MCF 10A (cell line): ENCODE measurements around the gene DUSP9. TPM values are rescaled to one million over a fixed set of nuclear protein-coding genes. Genes with fewer than 3 reads are reported as not detected.

Source experiments
- BruUV-seq: library from RNA; stranded (reverse); fragments of 400-500 nt; replicated peaks from 2 replicates; lab custom pipeline; 2021; lab: Mats Ljungman, UMichigan
- CTCF ChIA-PET: fragments of 300-600 bp; sonication (Branson Sonifier 250); formaldehyde crosslinking; extraction: SDS; loops from one replicate; lab custom pipeline; 2021; ENCODE audit warnings: antibody characterized with exemption, inconsistent platforms; lab: Yijun Ruan, JAX
- POLR2A ChIA-PET: fragments of 300-600, 350-650 bp; sonication (Branson Sonifier 250); formaldehyde crosslinking; extraction: SDS; loops from one replicate; lab custom pipeline; 2020; ENCODE audit warnings: antibody characterized with exemption, inconsistent platforms; lab: Yijun Ruan, JAX
- DNase-seq: peaks from one replicate; pipeline ENCODE4 v3.0.0-alpha.2; 2018; ENCODE audit not compliant: unreplicated experiment
- H3K27ac Mint-ChIP-seq: one replicate; pipeline ENCODE4 v1.8.0; 2022; ENCODE audit warnings: mild to moderate bottlenecking, low read depth, mixed read lengths; ENCODE audit not compliant: unreplicated experiment
- H3K27me3 Mint-ChIP-seq: one replicate; pipeline ENCODE4 v1.8.0; 2022; ENCODE audit warnings: mixed read lengths; ENCODE audit not compliant: insufficient read depth, unreplicated experiment
- H3K36me3 Mint-ChIP-seq: one replicate; pipeline ENCODE4 v1.8.0; 2022; ENCODE audit warnings: mild to moderate bottlenecking, moderate library complexity, mixed read lengths; ENCODE audit not compliant: insufficient read depth, unreplicated experiment
- H3K4me1 Mint-ChIP-seq: one replicate; pipeline ENCODE4 v1.8.0; 2022; ENCODE audit warnings: mixed read lengths; ENCODE audit not compliant: insufficient read depth, unreplicated experiment
- H3K4me3 Mint-ChIP-seq: one replicate; pipeline ENCODE4 v1.8.0; 2022; ENCODE audit warnings: mild to moderate bottlenecking, moderate library complexity, mixed read lengths; ENCODE audit not compliant: unreplicated experiment
- H3K9me3 Mint-ChIP-seq: one replicate; pipeline ENCODE4 v1.8.0; 2022; ENCODE audit warnings: mixed read lengths; ENCODE audit not compliant: unreplicated experiment
- intact Hi-C: fragments of 100-400 bp; cut with micrococcal nuclease; formaldehyde crosslinking; loops from 2 replicates; pipeline ENCODE4 v1.14.1; 2022
- total RNA-seq: library from RNA; stranded (reverse); gene quantifications from 2 replicates; pipeline ENCODE4 v1.2.3, GENCODE V29; 2022
- TF ChIP-seq, protein P1 (sequence below): fragments of 200-600 bp; IDR thresholded peaks from one replicate; pipeline ENCODE4 v1.8.0; 2022; ENCODE audit warnings: antibody characterized with exemption, mild to moderate bottlenecking; ENCODE audit not compliant: unreplicated experiment

The DUSP9 gene
- total RNA-seq, 1 experiment from 2014 or later, result not detected

DNA sequence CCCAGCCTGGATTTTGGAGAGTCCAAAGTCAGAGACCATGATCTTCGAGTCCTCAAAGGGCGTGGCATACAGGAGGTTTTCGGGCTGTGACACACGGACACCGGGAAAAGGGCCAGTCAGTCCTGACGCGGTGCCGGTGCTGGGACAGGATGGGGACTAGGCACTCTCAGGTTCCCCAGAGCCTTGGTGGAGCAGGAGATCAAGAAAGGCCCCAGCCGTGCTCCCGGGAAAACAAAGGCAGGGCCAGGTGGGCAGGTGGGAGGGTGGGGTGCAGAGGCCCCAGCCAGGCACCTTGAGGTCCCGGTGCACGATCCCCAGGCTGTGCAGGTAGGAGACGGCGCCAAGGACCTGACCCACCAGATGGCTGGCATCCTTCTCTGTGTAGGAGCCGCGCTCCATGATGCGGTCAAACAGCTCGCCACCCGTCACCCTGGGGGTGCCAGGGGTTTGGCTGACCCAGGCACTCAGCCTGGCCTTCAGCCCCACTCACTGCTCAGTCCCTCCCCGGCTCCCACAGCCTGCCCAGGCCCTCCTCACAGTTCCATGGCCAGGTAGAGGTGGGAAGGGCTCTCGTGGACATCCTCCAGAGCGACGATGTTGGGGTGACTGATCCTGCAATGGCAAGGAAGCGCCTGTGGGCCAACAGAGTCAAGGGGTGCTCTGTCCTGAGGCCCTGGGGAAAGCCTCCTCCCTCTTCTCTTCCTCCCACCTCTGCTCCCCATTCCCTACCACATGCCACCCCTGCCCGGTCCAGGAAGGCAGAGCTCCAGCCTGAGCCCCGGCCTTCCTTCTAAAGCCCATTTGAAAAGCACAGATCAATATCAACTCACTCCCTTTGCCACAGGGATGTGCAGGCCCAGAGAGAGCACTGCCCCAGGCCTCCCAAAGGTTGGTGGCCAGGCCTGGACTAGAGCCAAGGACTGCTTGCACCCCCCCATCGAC lies 24.9 kb downstream of the DUSP9 start:
- H3K4me1 Mint-ChIP-seq, result no peaks in the 10 kb centered on the region
- ChIA-PET CTCF (interaction anchor here (0.8 to 1.1 kb wide), 3 partner anchors 35 to 132 kb away, joined by 4 to 5 read pairs (median 5); no protein-coding TSS in a partner anchor), POLR2A (no interaction called here)
- no peak overlapping the region for H3K27ac Mint-ChIP-seq
- intact Hi-C loops, result no loop called here
- no peak overlapping the region for H3K4me3 Mint-ChIP-seq
- no TSS peak for BruUV-seq
- no peaks in the 10 kb centered on the region for H3K36me3 Mint-ChIP-seq
- H3K27me3 Mint-ChIP-seq, result no peaks in the 10 kb centered on the region
- TF ChIP-seq, protein P1, sequence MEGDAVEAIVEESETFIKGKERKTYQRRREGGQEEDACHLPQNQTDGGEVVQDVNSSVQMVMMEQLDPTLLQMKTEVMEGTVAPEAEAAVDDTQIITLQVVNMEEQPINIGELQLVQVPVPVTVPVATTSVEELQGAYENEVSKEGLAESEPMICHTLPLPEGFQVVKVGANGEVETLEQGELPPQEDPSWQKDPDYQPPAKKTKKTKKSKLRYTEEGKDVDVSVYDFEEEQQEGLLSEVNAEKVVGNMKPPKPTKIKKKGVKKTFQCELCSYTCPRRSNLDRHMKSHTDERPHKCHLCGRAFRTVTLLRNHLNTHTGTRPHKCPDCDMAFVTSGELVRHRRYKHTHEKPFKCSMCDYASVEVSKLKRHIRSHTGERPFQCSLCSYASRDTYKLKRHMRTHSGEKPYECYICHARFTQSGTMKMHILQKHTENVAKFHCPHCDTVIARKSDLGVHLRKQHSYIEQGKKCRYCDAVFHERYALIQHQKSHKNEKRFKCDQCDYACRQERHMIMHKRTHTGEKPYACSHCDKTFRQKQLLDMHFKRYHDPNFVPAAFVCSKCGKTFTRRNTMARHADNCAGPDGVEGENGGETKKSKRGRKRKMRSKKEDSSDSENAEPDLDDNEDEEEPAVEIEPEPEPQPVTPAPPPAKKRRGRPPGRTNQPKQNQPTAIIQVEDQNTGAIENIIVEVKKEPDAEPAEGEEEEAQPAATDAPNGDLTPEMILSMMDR, result no peak
- no peak for DNase-seq
- H3K9me3 Mint-ChIP-seq, result no peaks in the 10 kb centered on the region

DNA sequence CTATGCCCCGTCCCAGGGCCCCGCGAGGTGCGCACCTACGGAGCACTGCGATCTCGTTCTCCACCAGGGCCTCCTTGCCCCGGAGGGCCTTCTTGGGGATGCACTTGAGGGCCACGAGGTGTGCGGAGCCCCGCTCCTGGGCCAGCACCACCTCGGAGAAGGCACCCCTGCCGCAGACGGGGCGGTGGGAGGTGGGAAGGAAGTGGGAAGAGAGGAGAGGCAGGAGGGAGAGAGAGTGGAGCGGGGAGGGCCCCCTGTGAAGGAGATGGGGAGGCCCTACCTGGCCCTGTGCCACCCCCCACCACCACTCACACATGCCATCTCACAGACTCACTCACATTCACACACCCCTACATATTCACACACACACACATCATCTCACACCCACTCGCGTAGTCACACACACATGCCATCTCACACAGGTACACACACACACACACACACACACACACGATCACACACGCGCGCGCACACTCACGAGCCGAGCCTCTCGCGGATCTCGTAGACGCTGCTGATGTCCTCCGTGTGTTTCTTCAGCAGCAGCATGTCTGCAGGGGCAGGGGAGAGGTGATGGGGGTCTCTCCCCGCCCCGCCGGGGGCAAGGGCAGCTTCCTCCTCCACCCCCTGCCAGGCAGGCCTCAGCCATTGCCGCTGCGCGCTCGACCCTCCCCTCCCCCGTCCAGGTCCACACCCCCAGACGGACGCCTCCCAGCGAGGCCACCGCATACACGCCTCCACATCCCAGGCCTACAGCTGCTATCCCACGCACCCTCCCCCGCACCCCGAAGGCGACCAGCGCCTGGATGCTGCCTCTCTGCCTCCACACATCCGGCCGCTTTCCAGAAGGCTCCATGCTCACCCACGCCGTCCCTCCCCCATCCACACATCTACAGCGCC lies 25.8 kb downstream of the DUSP9 start:
- Mint-ChIP-seq H3K4me3 (no peak overlapping the region), H3K4me1 (no peaks in the 10 kb centered on the region), H3K27ac (no peak overlapping the region), H3K9me3 (no peaks in the 10 kb centered on the region), H3K27me3 (no peaks in the 10 kb centered on the region), H3K36me3 (no peaks in the 10 kb centered on the region)
- ChIA-PET POLR2A (no interaction called here), CTCF (no interaction called here)
- BruUV-seq, result no TSS peak
- TF ChIP-seq, protein P1, result no peak
- intact Hi-C loops, result no loop called here
- DNase-seq, result no peak

DNA sequence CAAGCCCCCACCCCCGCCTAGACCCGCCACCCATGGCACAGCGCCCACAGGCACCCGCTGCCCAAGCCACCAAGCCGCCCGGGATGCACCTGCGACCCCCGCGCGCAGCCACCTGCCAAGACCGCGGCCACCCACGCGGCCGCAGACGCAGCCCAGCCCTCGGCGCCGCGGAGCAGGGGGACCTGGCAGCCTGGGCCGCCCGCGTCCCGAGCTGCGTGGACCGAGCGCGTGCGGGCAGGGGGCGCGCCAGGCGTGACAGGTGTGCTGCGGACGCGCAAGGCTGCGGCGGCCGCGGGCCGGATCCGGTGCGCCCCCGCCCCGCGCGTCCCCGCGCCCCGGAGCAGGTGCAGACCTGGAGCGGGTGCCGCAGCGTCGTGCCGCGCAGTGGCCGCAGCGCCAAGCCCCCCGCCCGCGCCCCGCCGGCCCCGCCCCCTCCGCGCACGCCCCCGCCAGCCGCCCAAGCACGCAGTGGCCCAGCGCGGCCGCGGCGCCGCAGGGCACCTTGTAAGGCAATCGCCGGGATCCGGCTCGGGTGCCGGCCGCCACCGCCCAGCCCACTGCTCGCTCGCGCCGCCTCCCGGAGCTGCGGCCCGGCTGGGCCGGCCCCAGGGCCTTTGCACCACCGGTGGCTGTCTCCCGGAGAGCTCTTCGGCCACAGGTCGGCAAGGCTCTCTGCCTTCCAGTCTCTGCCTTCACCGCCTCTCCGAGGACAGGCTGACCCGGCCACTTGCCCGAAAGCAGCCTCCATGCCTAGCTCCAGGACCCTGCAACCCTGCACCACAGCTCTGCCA lies 26.6 kb downstream of the DUSP9 start, which contains the start of gene PNCK:
TSS of gene PNCK (minus strand) at position 386 of the 791 bp plus-strand sequence. CDS start 737 bp downstream, outside the sequence.
- no peaks in the 10 kb centered on the region for H3K9me3 Mint-ChIP-seq
- TF ChIP-seq, protein P1, result no peak
- ChIA-PET CTCF (interaction anchor here (1.0 kb wide), 1 partner anchor 11 kb away, joined by 5 read pairs; no protein-coding TSS in a partner anchor), POLR2A (no interaction called here)
- H3K27ac Mint-ChIP-seq, result no peak within 1 kb of the TSS
- BruUV-seq, result no TSS peak
- H3K27me3 Mint-ChIP-seq, result no peaks in the 10 kb centered on the region
- no peaks in the 10 kb centered on the region for H3K4me1 Mint-ChIP-seq
- intact Hi-C loops, result no loop called here
- H3K36me3 Mint-ChIP-seq, result no peaks in the 10 kb centered on the region
- no peak within 1 kb of the TSS for H3K4me3 Mint-ChIP-seq
- no peak for DNase-seq
